PC-9 (cell line): ENCODE results near the gene AHNAK. TPM values are rescaled to one million over a fixed set of nuclear protein-coding genes. Genes with fewer than 3 reads are reported as not detected.
A peak's percentile ranks its signal among the peaks of the same experiment; 100 is the strongest.

Experiments used
- BruUV-seq: library from RNA; stranded (reverse); fragments of 400-500 nt; replicated peaks from 2 replicates; lab custom pipeline; 2021; lab: Mats Ljungman, UMichigan
- CTCF ChIA-PET: fragments of 300-600 bp; sonication (Branson Sonifier 250); formaldehyde crosslinking; loops from one replicate; lab custom pipeline; 2022; ENCODE audit warnings: antibody characterized with exemption; lab: Charles Lee
- POLR2A ChIA-PET: fragments of 300-600 bp; sonication (Branson Sonifier 250); formaldehyde crosslinking; loops from one replicate; lab custom pipeline; 2022; ENCODE audit warnings: antibody characterized with exemption; ENCODE audit not compliant: unreplicated experiment; lab: Charles Lee
- DNase-seq, 2 experiments: peaks; one replicate each; pipeline versions ENCODE4 v3.0.0 to v3.0.0-alpha.2; 2015 to 2022; ENCODE audit warnings: mixed read lengths in 1 of 2
- H2AFZ ChIP-seq: fragments of 200-600 bp; sonication (generic); 2 replicates; pipeline ENCODE4 v1.8.1; 2017; ENCODE audit warnings: antibody characterized with exemption
- H3F3A ChIP-seq: fragments of 200-600 bp; sonication (generic); 2 replicates; pipeline ENCODE4 v1.8.1; 2017; ENCODE audit warnings: antibody characterized with exemption, mild to moderate bottlenecking, low read depth; ENCODE audit not compliant: insufficient read depth
- H3K27ac ChIP-seq: fragments of 200-600 bp; sonication (generic); 2 replicates; pipeline ENCODE4 v1.6.1; 2016; ENCODE audit warnings: mixed run types
- H3K27me3 ChIP-seq: fragments of 200-600 bp; sonication (generic); 2 replicates; pipeline ENCODE4 v1.6.1; 2016; ENCODE audit warnings: low read depth, mixed run types; ENCODE audit not compliant: insufficient read depth
- H3K36me3 ChIP-seq: fragments of 200-600 bp; sonication (generic); 2 replicates; pipeline ENCODE4 v1.6.1; 2016; ENCODE audit warnings: low read depth, mixed run types
- H3K4me1 ChIP-seq: fragments of 200-600 bp; sonication (generic); replicated peaks from 2 replicates; pipeline ENCODE4 v1.6.1; 2016; ENCODE audit warnings: mixed run types; ENCODE audit not compliant: insufficient read depth
- H3K4me2 ChIP-seq: fragments of 200-600 bp; sonication (generic); 2 replicates; pipeline ENCODE4 v1.6.1; 2017; ENCODE audit warnings: mixed run types
- H3K4me3 ChIP-seq: fragments of 200-600 bp; sonication (generic); 2 replicates; pipeline ENCODE4 v1.6.1; 2016; ENCODE audit warnings: mixed run types
- H3K79me2 ChIP-seq: fragments of 200-600 bp; sonication (generic); 2 replicates; pipeline ENCODE4 v1.6.1; 2017; ENCODE audit warnings: low read depth, mixed run types
- H3K9me2 ChIP-seq: fragments of 200-600 bp; sonication (generic); 2 replicates; pipeline ENCODE4 v1.8.1; 2017; ENCODE audit warnings: mild to moderate bottlenecking; ENCODE audit not compliant: insufficient read depth
- H3K9me3 ChIP-seq: fragments of 200-600 bp; sonication (generic); 2 replicates; pipeline ENCODE4 v1.8.1; 2016; ENCODE audit warnings: low read depth; ENCODE audit not compliant: insufficient read depth
- H4K20me1 ChIP-seq: fragments of 200-600 bp; sonication (generic); 2 replicates; pipeline ENCODE4 v1.8.1; 2017; ENCODE audit not compliant: insufficient read depth
- EZH2 ChIP-seq: fragments of 200-600 bp; sonication (generic); IDR thresholded peaks from 2 replicates; pipeline ENCODE4 v1.8.0; 2017; ENCODE audit warnings: antibody characterized with exemption, low read depth
- intact Hi-C: fragments of 100-400 bp; cut with micrococcal nuclease; formaldehyde crosslinking; loops from one replicate; pipeline ENCODE4 v1.10.0; 2022; ENCODE audit not compliant: unreplicated experiment
- total RNA-seq: library from RNA; stranded (reverse); gene quantifications from 2 replicates; pipeline ENCODE4 v1.2.3, GENCODE V29; 2021
- TF ChIP-seq, protein P1 (sequence below): fragments of 200-600 bp; sonication (generic); conservative IDR thresholded peaks from 2 replicates; pipeline ENCODE4 v1.6.1; 2017; ENCODE audit warnings: mixed run types, antibody characterized with exemption, mild to moderate bottlenecking, moderate library complexity

AHNAK gene
- total RNA-seq, 1 experiment from 2014 or later = 632 TPM

DNA sequence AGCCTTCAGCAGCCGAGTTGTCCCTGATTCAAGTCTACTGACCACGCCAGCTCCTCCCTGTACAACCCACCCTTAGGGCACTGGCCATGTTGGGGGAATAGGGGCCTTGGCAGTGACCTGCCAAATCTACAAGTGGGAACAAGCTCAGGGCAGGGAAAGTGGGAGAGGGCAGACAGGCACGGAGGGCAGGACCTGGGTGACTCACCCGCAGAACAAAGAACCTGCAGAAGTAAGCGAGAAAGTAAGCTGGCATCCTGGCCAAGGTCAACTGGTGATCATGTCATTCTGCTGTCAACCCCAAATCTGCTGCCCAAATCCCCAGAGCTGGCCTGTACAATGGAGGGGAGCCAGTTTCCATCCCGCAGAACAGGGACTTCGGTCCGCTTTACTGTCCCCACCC lies 135.6 kb downstream of the AHNAK start:
- Histone ChIP-seq H3K9me3 (no peaks in the 10 kb centered on the region), H3K79me2 (no peaks in the 10 kb centered on the region), H3K27me3 (no peaks in the 10 kb centered on the region), H3K27ac (no peak overlapping the region), H3K36me3 (no peaks in the 10 kb centered on the region), H3K4me3 (no peak overlapping the region), H4K20me1 (no peaks in the 10 kb centered on the region), H3K4me1 (peaks cover 9% of the 10 kb centered on the region), H2AFZ (no peak overlapping the region), H3K4me2 (no peak overlapping the region), H3F3A (no peaks in the 10 kb centered on the region), H3K9me2 (no peaks in the 10 kb centered on the region)
- DNase-seq = peak in 1 of 2 experiments; percentile 46
- BruUV-seq = no TSS peak
- intact Hi-C loops = no loop called here
- ChIA-PET POLR2A (interaction anchor here (0.6 to 0.7 kb wide), 7 partner anchors 14 to 1203 kb away, joined by 3 to 6 read pairs (median 3); partner anchors contain the start of gene PLAAT3), CTCF (interaction anchor here (0.6 to 0.8 kb wide), 2 partner anchors 15 to 149 kb away, joined by 3 to 5 read pairs; no protein-coding TSS in a partner anchor)
- TF ChIP-seq EZH2 = no peak
- TF ChIP-seq, protein P1, sequence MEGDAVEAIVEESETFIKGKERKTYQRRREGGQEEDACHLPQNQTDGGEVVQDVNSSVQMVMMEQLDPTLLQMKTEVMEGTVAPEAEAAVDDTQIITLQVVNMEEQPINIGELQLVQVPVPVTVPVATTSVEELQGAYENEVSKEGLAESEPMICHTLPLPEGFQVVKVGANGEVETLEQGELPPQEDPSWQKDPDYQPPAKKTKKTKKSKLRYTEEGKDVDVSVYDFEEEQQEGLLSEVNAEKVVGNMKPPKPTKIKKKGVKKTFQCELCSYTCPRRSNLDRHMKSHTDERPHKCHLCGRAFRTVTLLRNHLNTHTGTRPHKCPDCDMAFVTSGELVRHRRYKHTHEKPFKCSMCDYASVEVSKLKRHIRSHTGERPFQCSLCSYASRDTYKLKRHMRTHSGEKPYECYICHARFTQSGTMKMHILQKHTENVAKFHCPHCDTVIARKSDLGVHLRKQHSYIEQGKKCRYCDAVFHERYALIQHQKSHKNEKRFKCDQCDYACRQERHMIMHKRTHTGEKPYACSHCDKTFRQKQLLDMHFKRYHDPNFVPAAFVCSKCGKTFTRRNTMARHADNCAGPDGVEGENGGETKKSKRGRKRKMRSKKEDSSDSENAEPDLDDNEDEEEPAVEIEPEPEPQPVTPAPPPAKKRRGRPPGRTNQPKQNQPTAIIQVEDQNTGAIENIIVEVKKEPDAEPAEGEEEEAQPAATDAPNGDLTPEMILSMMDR = no peak

DNA sequence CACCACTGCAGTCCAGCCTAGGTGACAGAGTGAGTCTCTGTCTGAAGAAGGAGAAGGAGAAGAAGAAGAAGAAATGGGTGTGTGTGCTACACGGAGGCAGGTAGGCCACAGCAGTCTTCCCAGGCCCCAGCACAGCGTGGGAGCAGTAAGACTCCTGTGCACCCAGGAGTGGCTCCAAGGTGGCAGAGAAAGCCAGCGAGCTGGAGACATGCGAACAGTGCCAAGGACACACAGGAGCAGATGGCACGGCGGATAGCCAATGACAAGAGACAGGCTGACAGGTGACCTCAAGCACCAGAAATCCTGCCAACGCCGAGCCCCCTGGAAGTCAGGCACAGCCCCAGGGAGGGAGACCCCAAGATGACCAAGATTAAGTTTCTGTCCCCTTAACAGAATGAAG lies 136.8 kb downstream of the AHNAK start:
- H2AFZ ChIP-seq = no peak overlapping the region
- no TSS peak for BruUV-seq
- no peaks in the 10 kb centered on the region for H3K9me3 ChIP-seq
- no peaks in the 10 kb centered on the region for H3K9me2 ChIP-seq
- DNase-seq = no peak
- TF ChIP-seq, protein P1 = no peak
- TF ChIP-seq EZH2 = no peak
- intact Hi-C loops = no loop called here
- H3K36me3 ChIP-seq = no peaks in the 10 kb centered on the region
- no peaks in the 10 kb centered on the region for H3K27me3 ChIP-seq
- no peak overlapping the region for H3K4me2 ChIP-seq
- H3K4me1 ChIP-seq = peaks cover 9% of the 10 kb centered on the region
- H3K27ac ChIP-seq = no peak overlapping the region
- H3K79me2 ChIP-seq = no peaks in the 10 kb centered on the region
- POLR2A ChIA-PET = interaction anchor here (0.6 to 0.7 kb wide), 2 partner anchors 163 to 377 kb away, joined by 4 to 7 read pairs; no protein-coding TSS in a partner anchor
- no peaks in the 10 kb centered on the region for H4K20me1 ChIP-seq
- CTCF ChIA-PET = no interaction called here
- H3F3A ChIP-seq = no peaks in the 10 kb centered on the region
- H3K4me3 ChIP-seq = no peak overlapping the region

DNA sequence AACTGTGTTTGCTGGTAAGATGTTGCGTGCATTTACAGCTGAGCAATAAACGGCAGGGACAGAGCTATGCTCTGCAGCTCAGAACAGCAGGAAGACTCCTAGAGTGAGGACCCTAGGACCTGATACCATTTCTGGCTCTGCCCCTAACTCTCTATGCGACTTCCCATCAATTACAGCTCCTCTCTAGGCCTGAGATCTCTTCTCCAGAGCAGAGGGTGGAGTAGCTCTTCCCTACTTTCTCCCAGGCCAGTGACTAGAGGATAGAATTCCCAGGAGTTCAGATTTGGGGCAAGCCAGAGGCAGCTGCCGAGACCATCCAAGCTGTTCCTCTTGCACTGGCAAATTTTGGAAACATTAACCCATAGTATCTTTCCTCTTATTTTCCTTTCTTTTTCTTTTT lies 140.6 kb downstream of the AHNAK start:
- H3K4me1 ChIP-seq = peaks cover 4% of the 10 kb centered on the region
- H3K9me3 ChIP-seq = no peaks in the 10 kb centered on the region
- H3K4me3 ChIP-seq = no peak overlapping the region
- DNase-seq = no peak
- no peaks in the 10 kb centered on the region for H3K27me3 ChIP-seq
- ChIA-PET CTCF (no interaction called here), POLR2A (interaction anchor here (0.7 kb wide), 1 partner anchor 10 kb away, joined by 5 read pairs; no protein-coding TSS in a partner anchor)
- H3K27ac ChIP-seq = no peak overlapping the region
- no peaks in the 10 kb centered on the region for H3F3A ChIP-seq
- no peaks in the 10 kb centered on the region for H4K20me1 ChIP-seq
- TF ChIP-seq, protein P1 = no peak
- no peak for TF ChIP-seq EZH2
- no peaks in the 10 kb centered on the region for H3K9me2 ChIP-seq
- H3K4me2 ChIP-seq = no peak overlapping the region
- H3K36me3 ChIP-seq = no peaks in the 10 kb centered on the region
- no peaks in the 10 kb centered on the region for H3K79me2 ChIP-seq
- BruUV-seq = no TSS peak
- H2AFZ ChIP-seq = no peak overlapping the region
- intact Hi-C loops = no loop called here
